Gastrocnemius medialis (tissue), 4 donors: ENCODE results near the gene ERICH6B.

ENCODE experiments used
- CTCF ChIP-seq, 5 experiments: fragments of 450-650 bp in 3 of 5; fragments of 200-600 bp in 2 of 5; sonication (generic) in 2 of 5; IDR thresholded peaks in 4 of 5; conservative IDR thresholded peaks in 1 of 5; 1 replicate in 4 of 5; 2 replicates in 1 of 5; pipeline ENCODE4 v1.5.1; 2016 to 2019; ENCODE audit warnings: antibody characterized with exemption in 5 of 5, mild to moderate bottlenecking in 3 of 5, moderate library complexity in 3 of 5
- POLR2A ChIP-seq, 2 donors: fragments of 450-650 bp; IDR thresholded peaks; one replicate each; pipeline ENCODE4 v1.6.1; 2017; ENCODE audit warnings: antibody characterized with exemption in 2 of 2, mild to moderate bottlenecking in 2 of 2, moderate library complexity in 2 of 2

- TF ChIP-seq CTCF (IDR thresholded peaks at IDR 0.05 in 4 of 5, conservative IDR thresholded peaks at IDR 0.05 in 1 of 5) = no peak
- no peak for TF ChIP-seq POLR2A (IDR thresholded peaks at IDR 0.05)
Observed at GRCh38 chr13:45601680-45602079, 13.9 kb downstream of the ERICH6B start.
